MM.1S (cell line): Measurements from ENCODE around the gene IL1RAPL1.

Source experiments
- DNase-seq: peaks from one replicate; pipeline ENCODE4 v3.0.0-alpha.2; 2015
- H2AFZ ChIP-seq: fragments of 300-600 bp; sonication (generic); 2 replicates; pipeline ENCODE4 v1.6.0; 2016; ENCODE audit warnings: antibody characterized with exemption, low read length
- H3F3A ChIP-seq: fragments of 300-600 bp; sonication (generic); 2 replicates; pipeline ENCODE4 v1.6.1; 2016; ENCODE audit warnings: mild to moderate bottlenecking, antibody characterized with exemption, low read length, moderate library complexity, mixed read lengths; ENCODE audit not compliant: insufficient read depth
- H3K27ac ChIP-seq: fragments of 300-600 bp; sonication (generic); 2 replicates; pipeline ENCODE4 v1.5.1; 2016; ENCODE audit warnings: mild to moderate bottlenecking, low read length
- H3K27me3 ChIP-seq: fragments of 300-600 bp; sonication (generic); replicated peaks from 2 replicates; pipeline ENCODE4 v1.6.0; 2016; ENCODE audit warnings: low read length; ENCODE audit not compliant: insufficient read depth
- H3K36me3 ChIP-seq: fragments of 300-600 bp; sonication (generic); replicated peaks from 2 replicates; pipeline ENCODE4 v1.6.1; 2016; ENCODE audit warnings: mild to moderate bottlenecking, low read length, mixed read lengths; ENCODE audit not compliant: insufficient read depth
- H3K4me1 ChIP-seq: fragments of 300-600 bp; sonication (generic); 2 replicates; pipeline ENCODE4 v1.6.1; 2016; ENCODE audit warnings: low read length, mixed read lengths
- H3K4me2 ChIP-seq: fragments of 300-600 bp; sonication (generic); 2 replicates; pipeline ENCODE4 v1.6.0; 2016; ENCODE audit warnings: low read depth, low read length
- H3K4me3 ChIP-seq: fragments of 300-600 bp; sonication (generic); 2 replicates; pipeline ENCODE4 v1.5.1; 2016; ENCODE audit warnings: low read length, mixed read lengths
- H3K79me2 ChIP-seq: fragments of 300-600 bp; sonication (generic); 2 replicates; pipeline ENCODE4 v1.6.1; 2016; ENCODE audit warnings: mixed run types, low read length, mixed read lengths
- H3K9ac ChIP-seq: fragments of 300-600 bp; sonication (generic); 2 replicates; pipeline ENCODE4 v1.6.1; 2016; ENCODE audit warnings: low read length, mixed read lengths
- H3K9me2 ChIP-seq: fragments of 300-600 bp; sonication (generic); replicated peaks from 2 replicates; pipeline ENCODE4 v1.6.1; 2016; ENCODE audit warnings: mild to moderate bottlenecking, low read length, mixed read lengths; ENCODE audit not compliant: insufficient read depth
- H3K9me3 ChIP-seq: fragments of 300-600 bp; sonication (generic); replicated peaks from 2 replicates; pipeline ENCODE4 v1.6.1; 2016; ENCODE audit warnings: mild to moderate bottlenecking, low read length, mixed read lengths; ENCODE audit not compliant: insufficient read depth
- H4K20me1 ChIP-seq: fragments of 300-600 bp; sonication (generic); 2 replicates; pipeline ENCODE4 v1.6.1; 2016; ENCODE audit warnings: mild to moderate bottlenecking, low read length, moderate library complexity, mixed read lengths; ENCODE audit not compliant: insufficient read depth
- CTCF ChIP-seq: fragments of 300-600 bp; sonication (generic); IDR thresholded peaks from 2 replicates; pipeline ENCODE4 v1.5.1; 2016; ENCODE audit warnings: antibody characterized with exemption, low read length, mixed read lengths
- EZH2 ChIP-seq: fragments of 300-600 bp; sonication (generic); optimal IDR thresholded peaks from 2 replicates; pipeline ENCODE3; 2017; ENCODE audit warnings: low read depth, mild to moderate bottlenecking, antibody characterized with exemption, low read length, mixed read lengths
- EZH2phosphoT487 ChIP-seq: fragments of 300-600 bp; sonication (generic); IDR thresholded peaks from 2 replicates; pipeline ENCODE4 v1.6.1; 2018; ENCODE audit warnings: antibody characterized with exemption, low read length

IL1RAPL1 gene

GRCh38 chrX:29890646-29891200, 1303.5 kb downstream of the IL1RAPL1 start:
- no peaks in the 10 kb centered on the region for H3F3A ChIP-seq

GRCh38 chrX:29902004-29902403, 1314.8 kb downstream of the IL1RAPL1 start:
- Histone ChIP-seq H3K4me1 (no peaks in the 10 kb centered on the region), H3K4me2 (no peak overlapping the region), H3F3A (no peaks in the 10 kb centered on the region), H3K4me3 (no peak overlapping the region), H3K36me3 (no peaks in the 10 kb centered on the region), H3K27me3 (no peaks in the 10 kb centered on the region), H3K9me3 (no peaks in the 10 kb centered on the region), H3K9me2 (no peaks in the 10 kb centered on the region), H4K20me1 (no peaks in the 10 kb centered on the region), H3K79me2 (no peaks in the 10 kb centered on the region), H3K9ac (no peak overlapping the region), H2AFZ (no peak overlapping the region), H3K27ac (no peak overlapping the region)
- DNase-seq, result no peak
- no peak for TF ChIP-seq CTCF
- TF ChIP-seq EZH2phosphoT487, result no peak
- no peak for TF ChIP-seq EZH2

More at GRCh38 chrX:29890646-29891200, 1303.5 kb downstream of the IL1RAPL1 start:
- Histone ChIP-seq H3K4me3 (no peak overlapping the region), H3K9me2 (no peaks in the 10 kb centered on the region), H3K79me2 (no peaks in the 10 kb centered on the region), H3K9ac (no peak overlapping the region), H4K20me1 (no peaks in the 10 kb centered on the region), H3K9me3 (no peaks in the 10 kb centered on the region), H3K36me3 (no peaks in the 10 kb centered on the region), H3K4me1 (no peaks in the 10 kb centered on the region), H3K4me2 (no peak overlapping the region), H3K27me3 (no peaks in the 10 kb centered on the region), H3K27ac (no peak overlapping the region), H2AFZ (no peak overlapping the region)
- TF ChIP-seq EZH2 (no peak), EZH2phosphoT487 (no peak), CTCF (no peak)
- no peak for DNase-seq

- Histone ChIP-seq H3K4me3 (no peak overlapping the region), H3K79me2 (no peaks in the 10 kb centered on the region), H3K9me3 (no peaks in the 10 kb centered on the region), H3K27me3 (no peaks in the 10 kb centered on the region), H2AFZ (no peak overlapping the region), H3K9ac (no peak overlapping the region), H3K4me2 (no peak overlapping the region), H3K4me1 (no peaks in the 10 kb centered on the region), H3K27ac (no peak overlapping the region), H3K9me2 (no peaks in the 10 kb centered on the region), H3F3A (no peaks in the 10 kb centered on the region), H4K20me1 (no peaks in the 10 kb centered on the region), H3K36me3 (no peaks in the 10 kb centered on the region)
- no peak for TF ChIP-seq EZH2phosphoT487
- TF ChIP-seq EZH2, result no peak
- TF ChIP-seq CTCF, result no peak
- no peak for DNase-seq
Observed at GRCh38 chrX:29903360-29903759, 1316.1 kb downstream of the IL1RAPL1 start.
